IPS-18c (cell line): ENCODE measurements around the gene PDE6B.
A peak's percentile ranks its signal among the peaks of the same experiment; 100 is the strongest.
"Not testable (repeated sequence)": the region's sequence is repeated elsewhere in the genome, so short reads cannot be mapped to it uniquely, and the experiment has no call there.

Source experiments
- H3K4me3 ChIP-seq: 2 replicates; pipeline ENCODE4 v1.7.0; 2013; ENCODE audit warnings: low read depth, mild to moderate bottlenecking, low read length, moderate library complexity; ENCODE audit not compliant: insufficient read depth
- H3K9me3 ChIP-seq: one replicate; pipeline ENCODE4 v1.6.1; 2013; ENCODE audit warnings: mild to moderate bottlenecking, low read length, moderate library complexity; ENCODE audit not compliant: control insufficient read depth, insufficient read depth

The PDE6B gene

GRCh38 chr4:624705-625590, at the start of gene PDE6B:
Gene PDE6B (plus strand): TSS chr4:625573. CDS start chr4:625627, 54 bp downstream.
- no peaks in the 10 kb centered on the region for H3K9me3 ChIP-seq
- H3K4me3 ChIP-seq = no peak within 1 kb of the TSS

- H3K4me3 ChIP-seq = peak within 1 kb of the TSS; percentile 52
- H3K9me3 ChIP-seq = peaks cover 2% of the 10 kb centered on the region
Observed at GRCh38 chr4:576245-576821, 49.0 kb upstream of the PDE6B start, which contains the start of gene TMEM271. Gene TMEM271 (minus strand): TSS chr4:576295. CDS start chr4:576062, 233 bp downstream.

GRCh38 chr4:576991-577498, 48.3 kb upstream of the PDE6B start:
- Histone ChIP-seq H3K9me3 (peaks cover 2% of the 10 kb centered on the region), H3K4me3 (peak overlapping the region; percentile 52)

- H3K4me3 ChIP-seq = peak overlapping the region; percentile 52
Observed at GRCh38 chr4:577499-578450, 47.6 kb upstream of the PDE6B start.

GRCh38 chr4:578451-579443, 46.6 kb upstream of the PDE6B start:
- H3K4me3 ChIP-seq = no peak overlapping the region; the same call in none of the 2 replicates
- peaks cover 2% of the 10 kb centered on the region for H3K9me3 ChIP-seq

More at GRCh38 chr4:577499-578450, 47.6 kb upstream of the PDE6B start:
- peaks cover 2% of the 10 kb centered on the region for H3K9me3 ChIP-seq

- peaks cover 5% of the 10 kb centered on the region for H3K9me3 ChIP-seq
- H3K4me3 ChIP-seq = no peak overlapping the region
Observed at GRCh38 chr4:579543-580175, 45.7 kb upstream of the PDE6B start.

- Histone ChIP-seq H3K4me3 (no peak overlapping the region), H3K9me3 (peaks cover 5% of the 10 kb centered on the region)
Observed at GRCh38 chr4:581181-581580, 44.2 kb upstream of the PDE6B start.

- no peak overlapping the region for H3K4me3 ChIP-seq
- H3K9me3 ChIP-seq = peaks cover 5% of the 10 kb centered on the region
Observed at GRCh38 chr4:581753-582361, 43.5 kb upstream of the PDE6B start.

- no peak overlapping the region; the same call in 1 of the 2 replicates for H3K4me3 ChIP-seq
- H3K9me3 ChIP-seq = peaks cover 3% of the 10 kb centered on the region
Observed at GRCh38 chr4:583820-584219, 41.6 kb upstream of the PDE6B start.

- peaks cover 2% of the 10 kb centered on the region for H3K9me3 ChIP-seq
- H3K4me3 ChIP-seq = no peak overlapping the region
Observed at GRCh38 chr4:587671-588350, 37.6 kb upstream of the PDE6B start.

GRCh38 chr4:588351-588849, 37.0 kb upstream of the PDE6B start:
- H3K9me3 ChIP-seq = peaks cover 2% of the 10 kb centered on the region
- no peak overlapping the region for H3K4me3 ChIP-seq

GRCh38 chr4:589219-589963, 36.0 kb upstream of the PDE6B start:
- H3K9me3 ChIP-seq = no peaks in the 10 kb centered on the region
- no peak overlapping the region for H3K4me3 ChIP-seq

- no peak overlapping the region for H3K4me3 ChIP-seq
- H3K9me3 ChIP-seq = no peaks in the 10 kb centered on the region
Observed at GRCh38 chr4:590313-590841, 35.0 kb upstream of the PDE6B start.

GRCh38 chr4:592178-592577, 33.2 kb upstream of the PDE6B start:
- not testable (repeated sequence) for H3K9me3 ChIP-seq, H3K4me3 ChIP-seq
